ENCODE measurements around the gene AP1S3. TPM values are rescaled to one million over a fixed set of nuclear protein-coding genes. Genes with fewer than 3 reads are reported as not detected.

Gene AP1S3
- total RNA-seq, 1 experiment from 2014 or later: 34.3 TPM

DNA sequence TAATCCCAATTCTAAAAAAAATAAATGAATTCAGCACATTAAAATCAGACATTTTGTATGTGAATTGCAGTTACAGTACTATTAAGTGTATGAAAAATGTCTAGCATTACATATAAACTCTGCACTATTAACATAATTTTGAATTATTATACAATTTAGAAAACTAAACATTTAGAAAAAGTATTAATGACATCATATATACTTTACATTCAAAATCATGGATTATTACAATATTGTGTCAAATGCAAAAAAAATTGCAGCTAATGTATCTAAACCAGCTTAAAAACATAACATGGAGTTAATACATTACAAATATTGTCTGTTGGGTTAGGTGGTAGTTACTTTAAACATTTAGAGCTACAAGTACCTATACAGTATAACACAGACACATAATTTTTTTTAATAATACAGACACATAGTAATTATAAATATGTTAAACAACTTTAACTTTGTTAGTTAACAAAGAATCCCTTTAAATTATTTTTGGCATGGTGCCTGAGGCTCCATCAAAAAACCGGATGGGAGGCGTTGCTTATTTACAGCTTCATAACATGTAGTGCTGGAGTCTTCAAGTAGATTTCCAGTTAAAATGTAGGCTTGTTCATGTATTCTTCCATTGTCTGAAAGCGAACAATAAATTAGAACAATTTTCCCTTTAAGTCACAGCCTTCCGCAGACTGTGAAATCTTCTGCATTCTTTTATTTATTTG is 79.1 kb downstream of the AP1S3 start:
- H3K27ac ChIP-seq (ENCODE audit: low read length): peak overlapping the region; percentile 99
- no peaks in the 10 kb centered on the region for H3K36me3 ChIP-seq (ENCODE audit: low read depth, low read length)
- no peak overlapping the region for H2AFZ ChIP-seq (ENCODE audit: low read length)
- peaks cover 36% of the 10 kb centered on the region for H3K4me1 ChIP-seq (ENCODE audit: insufficient read depth, low read length)
- DNase-seq (no peak), ATAC-seq (no peak)
- no peak overlapping the region for H3K4me3 ChIP-seq (ENCODE audit: low read length)
- ChIA-PET POLR2A (ENCODE audit: unreplicated experiment) (no interaction called here), CTCF (no interaction called here)
- H3K9me3 ChIP-seq (ENCODE audit: low read length): no peaks in the 10 kb centered on the region
- H3F3A ChIP-seq (ENCODE audit: low read length, unreplicated experiment): peaks cover 18% of the 10 kb centered on the region
- H3K9me2 ChIP-seq (replicated peaks; ENCODE audit: low read length): no peaks in the 10 kb centered on the region
- no TSS peak for BruUV-seq (replicated peaks)
- no peaks in the 10 kb centered on the region; the same call in 1 of the 2 replicates for H3K79me2 ChIP-seq (ENCODE audit: low read length)
- H3K4me2 ChIP-seq (ENCODE audit: low read length): 0 out of 2 replicates have a peak overlapping the region, but pooled peaks have one; percentile 85
- intact Hi-C loops (cut with micrococcal nuclease): no loop called here
- no peaks in the 10 kb centered on the region for H4K20me1 ChIP-seq (ENCODE audit: low read length)
- no peak overlapping the region for H3K9ac ChIP-seq (ENCODE audit: low read length)
- H3K27me3 ChIP-seq (ENCODE audit: low read length): no peaks in the 10 kb centered on the region
- TF ChIP-seq, protein P1, sequence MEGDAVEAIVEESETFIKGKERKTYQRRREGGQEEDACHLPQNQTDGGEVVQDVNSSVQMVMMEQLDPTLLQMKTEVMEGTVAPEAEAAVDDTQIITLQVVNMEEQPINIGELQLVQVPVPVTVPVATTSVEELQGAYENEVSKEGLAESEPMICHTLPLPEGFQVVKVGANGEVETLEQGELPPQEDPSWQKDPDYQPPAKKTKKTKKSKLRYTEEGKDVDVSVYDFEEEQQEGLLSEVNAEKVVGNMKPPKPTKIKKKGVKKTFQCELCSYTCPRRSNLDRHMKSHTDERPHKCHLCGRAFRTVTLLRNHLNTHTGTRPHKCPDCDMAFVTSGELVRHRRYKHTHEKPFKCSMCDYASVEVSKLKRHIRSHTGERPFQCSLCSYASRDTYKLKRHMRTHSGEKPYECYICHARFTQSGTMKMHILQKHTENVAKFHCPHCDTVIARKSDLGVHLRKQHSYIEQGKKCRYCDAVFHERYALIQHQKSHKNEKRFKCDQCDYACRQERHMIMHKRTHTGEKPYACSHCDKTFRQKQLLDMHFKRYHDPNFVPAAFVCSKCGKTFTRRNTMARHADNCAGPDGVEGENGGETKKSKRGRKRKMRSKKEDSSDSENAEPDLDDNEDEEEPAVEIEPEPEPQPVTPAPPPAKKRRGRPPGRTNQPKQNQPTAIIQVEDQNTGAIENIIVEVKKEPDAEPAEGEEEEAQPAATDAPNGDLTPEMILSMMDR (conservative IDR thresholded peaks at IDR 0.05; ENCODE audit: low read depth, low read length): no peak
- TF ChIP-seq EZH2 (IDR thresholded peaks at IDR 0.05; ENCODE audit: low read length, unreplicated experiment) (no peak), EZH2phosphoT487 (IDR thresholded peaks at IDR 0.05; ENCODE audit: borderline replicate concordance, low read length) (no peak)

DNA sequence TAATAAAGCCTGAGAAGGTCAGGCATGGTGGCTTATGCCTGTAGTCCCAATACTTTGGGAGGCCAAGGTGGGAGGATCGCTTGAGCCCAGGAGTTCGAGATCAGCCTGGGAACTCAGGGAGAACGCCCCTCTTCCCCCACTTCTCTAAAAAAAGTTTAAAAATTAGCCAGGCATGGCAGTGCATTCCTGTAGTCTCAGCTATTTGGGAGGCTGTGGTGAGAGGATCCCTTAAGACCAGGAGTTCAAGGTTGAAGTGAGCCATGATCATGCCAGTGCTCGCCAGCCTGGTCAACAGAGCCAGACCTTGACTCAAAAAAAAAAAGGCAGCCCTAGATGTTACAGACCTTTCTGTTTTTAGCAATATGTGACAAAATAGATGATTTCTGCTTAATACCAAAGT is 83.4 kb downstream of the AP1S3 start:
- no TSS peak for BruUV-seq (replicated peaks)
- Histone ChIP-seq H4K20me1 (ENCODE audit: low read length) (no peaks in the 10 kb centered on the region), H3K9me3 (ENCODE audit: low read length) (no peaks in the 10 kb centered on the region), H3K4me1 (ENCODE audit: insufficient read depth, low read length) (peaks cover 8% of the 10 kb centered on the region), H3K4me3 (ENCODE audit: low read length) (no peak overlapping the region), H3K36me3 (ENCODE audit: low read depth, low read length) (no peaks in the 10 kb centered on the region), H3K9ac (ENCODE audit: low read length) (no peak overlapping the region), H3K27me3 (ENCODE audit: low read length) (no peaks in the 10 kb centered on the region), H3K27ac (ENCODE audit: low read length) (no peak overlapping the region), H3K9me2 (replicated peaks; ENCODE audit: low read length) (no peaks in the 10 kb centered on the region), H2AFZ (ENCODE audit: low read length) (no peak overlapping the region), H3K79me2 (ENCODE audit: low read length) (no peaks in the 10 kb centered on the region; the same call in 1 of the 2 replicates), H3K4me2 (ENCODE audit: low read length) (no peak overlapping the region), H3F3A (ENCODE audit: low read length, unreplicated experiment) (no peaks in the 10 kb centered on the region)
- intact Hi-C loops (cut with micrococcal nuclease): no loop called here
- CTCF ChIA-PET: no interaction called here
- DNase-seq (no peak), ATAC-seq (no peak)
- POLR2A ChIA-PET (ENCODE audit: unreplicated experiment): no interaction called here
- TF ChIP-seq EZH2phosphoT487 (IDR thresholded peaks at IDR 0.05; ENCODE audit: borderline replicate concordance, low read length): no peak
- TF ChIP-seq, protein P1 (conservative IDR thresholded peaks at IDR 0.05; ENCODE audit: low read depth, low read length): no peak
- TF ChIP-seq EZH2 (IDR thresholded peaks at IDR 0.05; ENCODE audit: low read length, unreplicated experiment): no peak

DNA sequence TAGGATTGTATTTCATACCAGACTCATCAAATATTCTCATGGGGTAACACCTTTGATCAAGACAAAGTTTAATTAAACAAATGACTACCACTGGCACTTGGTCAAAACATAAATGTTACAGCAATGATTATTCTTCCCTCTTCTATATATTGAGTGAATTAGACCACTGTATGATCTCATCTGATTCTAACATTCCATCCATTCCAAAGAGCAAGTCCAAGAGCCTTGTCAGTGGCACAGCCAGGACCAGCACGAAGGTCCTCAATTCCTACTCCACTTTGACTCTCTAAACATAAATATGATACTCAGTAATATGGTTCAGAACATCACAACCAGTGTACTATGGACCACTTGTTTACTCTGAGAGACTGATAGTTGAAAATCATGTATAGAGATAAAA is 86.4 kb downstream of the AP1S3 start:
- Histone ChIP-seq H3K9me3 (ENCODE audit: low read length) (no peaks in the 10 kb centered on the region), H4K20me1 (ENCODE audit: low read length) (no peaks in the 10 kb centered on the region), H3K4me3 (ENCODE audit: low read length) (no peak overlapping the region), H3K79me2 (ENCODE audit: low read length) (no peaks in the 10 kb centered on the region), H3K36me3 (ENCODE audit: low read depth, low read length) (no peaks in the 10 kb centered on the region), H3K9me2 (replicated peaks; ENCODE audit: low read length) (no peaks in the 10 kb centered on the region), H3F3A (ENCODE audit: low read length, unreplicated experiment) (no peaks in the 10 kb centered on the region), H3K4me2 (ENCODE audit: low read length) (no peak overlapping the region), H3K27ac (ENCODE audit: low read length) (no peak overlapping the region), H3K4me1 (ENCODE audit: insufficient read depth, low read length) (no peaks in the 10 kb centered on the region), H3K27me3 (ENCODE audit: low read length) (no peaks in the 10 kb centered on the region), H2AFZ (ENCODE audit: low read length) (no peak overlapping the region), H3K9ac (ENCODE audit: low read length) (no peak overlapping the region)
- DNase-seq (no peak), ATAC-seq (no peak)
- intact Hi-C loops (cut with micrococcal nuclease): no loop called here
- POLR2A ChIA-PET (ENCODE audit: unreplicated experiment): no interaction called here
- TF ChIP-seq EZH2 (IDR thresholded peaks at IDR 0.05; ENCODE audit: low read length, unreplicated experiment): no peak
- TF ChIP-seq, protein P1 (conservative IDR thresholded peaks at IDR 0.05; ENCODE audit: low read depth, low read length): no peak
- no peak for TF ChIP-seq EZH2phosphoT487 (IDR thresholded peaks at IDR 0.05; ENCODE audit: borderline replicate concordance, low read length)
- CTCF ChIA-PET: no interaction called here
- no TSS peak for BruUV-seq (replicated peaks)

Measured in PC-3 (cell line).